NCI-H2081 treated with DMSO at 0.1 percent for 48 hours (cell line): ENCODE data around the gene CTDNEP1.
A peak's percentile ranks its signal among the peaks of the same experiment; 100 is the strongest.
"Not testable (repeated sequence)": the region's sequence is repeated elsewhere in the genome, so short reads cannot be mapped to it uniquely, and the experiment has no call there.

Source experiments
- DNase-seq: peaks from one replicate; lab custom pipeline; 2025; lab: John Stamatoyannopoulos, UW

CTDNEP1 gene

GRCh38 chr17:7248796-7249195 is 2.7 kb downstream of the CTDNEP1 start:
- no peak for DNase-seq

- DNase-seq: no peak
These were observed 4.8 kb downstream of the CTDNEP1 start for GRCh38 chr17:7246779-7247178.

- not testable (repeated sequence) for DNase-seq
These were observed 7.7 kb downstream of the CTDNEP1 start for GRCh38 chr17:7243838-7244237.

- DNase-seq: no peak
These were observed 8.1 kb downstream of the CTDNEP1 start for GRCh38 chr17:7243453-7243729.

GRCh38 chr17:7242717-7243452 is 8.6 kb downstream of the CTDNEP1 start:
- DNase-seq: peak; percentile 50

- no peak for DNase-seq
These were observed 9.5 kb downstream of the CTDNEP1 start, which contains the start of gene GABARAP for GRCh38 chr17:7241783-7242716. TSS of gene GABARAP (minus strand) at chr17:7242449. CDS start at chr17:7242330, 119 bp downstream.

GRCh38 chr17:7241090-7241733 is 10.3 kb downstream of the CTDNEP1 start:
- DNase-seq: no peak

- DNase-seq: no peak
These were observed 11.2 kb downstream of the CTDNEP1 start for GRCh38 chr17:7240375-7240774.

- DNase-seq: peak; percentile 87
These were observed 12.2 kb downstream of the CTDNEP1 start, which contains the start of gene PHF23 for GRCh38 chr17:7239091-7240027. TSS of gene PHF23 (minus strand) at chr17:7239457. CDS start at chr17:7239279, 178 bp downstream.

- no peak for DNase-seq
These were observed 13.0 kb downstream of the CTDNEP1 start for GRCh38 chr17:7238420-7239090.

- no peak for DNase-seq
These were observed 13.6 kb downstream of the CTDNEP1 start for GRCh38 chr17:7237761-7238419.

- no peak for DNase-seq
These were observed 14.2 kb downstream of the CTDNEP1 start for GRCh38 chr17:7237266-7237760.

GRCh38 chr17:7236808-7237207 is 14.7 kb downstream of the CTDNEP1 start:
- DNase-seq: no peak

GRCh38 chr17:7235693-7236665 is 15.6 kb downstream of the CTDNEP1 start:
- no peak for DNase-seq

- DNase-seq: no peak
These were observed 17.2 kb downstream of the CTDNEP1 start, which contains the start of gene DVL2 for GRCh38 chr17:7234083-7234951. TSS of gene DVL2 (minus strand) at chr17:7234517. CDS start at chr17:7234262, 255 bp downstream.

- DNase-seq: no peak
These were observed 17.8 kb downstream of the CTDNEP1 start for GRCh38 chr17:7233701-7234082.

- no peak for DNase-seq
These were observed 19.4 kb downstream of the CTDNEP1 start for GRCh38 chr17:7232114-7232513.

- no peak for DNase-seq
These were observed 22.0 kb downstream of the CTDNEP1 start for GRCh38 chr17:7229504-7229903.
